Activated CD4-positive, alpha-beta T cell treated with anti-CD3 and anti-CD28 coated beads, Interleukin-10, Interleukin-2, amounts not matched to agents 100 ng/mL and 50 ng/mL, durations not matched to agents 16 hours and 8 hours (primary cell): ENCODE measurements around the gene SKAP1.

Experiments
- DNase-seq: peaks from one replicate; pipeline ENCODE4 v3.0.0-alpha.2; 2020

The SKAP1 gene

DNA sequence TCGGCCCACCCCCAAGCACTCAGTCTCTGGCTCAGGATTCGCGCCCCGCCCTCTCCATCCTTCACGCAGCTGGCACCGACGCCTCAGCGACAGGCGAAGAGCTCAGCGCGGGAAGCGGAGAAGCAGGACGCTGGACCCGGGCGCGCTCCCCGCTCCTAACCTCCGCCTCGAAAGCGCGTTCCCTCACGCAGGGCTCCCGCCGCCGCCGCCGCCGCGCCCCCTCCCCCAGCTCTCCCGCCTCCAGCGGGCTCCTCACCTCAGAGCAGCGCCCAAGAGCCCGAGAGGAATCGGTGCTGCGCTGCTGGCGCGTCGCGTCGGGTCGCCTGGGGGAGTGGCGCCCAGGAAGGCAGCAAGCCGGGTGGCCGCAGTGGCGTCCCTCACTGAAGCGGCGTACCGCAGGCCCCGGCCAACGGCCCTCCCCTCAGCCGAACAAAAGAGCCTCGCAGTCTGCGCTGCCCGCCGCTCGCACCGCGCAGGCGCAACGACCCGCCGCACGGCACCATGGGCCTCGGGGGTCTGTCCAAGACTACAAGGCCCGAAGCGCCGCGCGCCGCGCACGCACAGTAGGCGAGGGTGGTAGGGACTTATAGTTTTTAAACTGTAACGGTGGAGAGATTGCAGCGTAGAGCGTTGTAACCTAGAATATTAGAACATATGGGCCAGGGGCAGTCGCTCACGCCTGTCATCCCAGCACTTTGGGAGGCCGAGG is 328.8 kb downstream of the SKAP1 start, which contains the start of gene CBX1:
TSS of gene CBX1 (minus strand) at position 467 of the 709 bp plus-strand sequence. CDS start 24,474 bp downstream, outside the sequence.
- DNase-seq, result peak; percentile 97

DNA sequence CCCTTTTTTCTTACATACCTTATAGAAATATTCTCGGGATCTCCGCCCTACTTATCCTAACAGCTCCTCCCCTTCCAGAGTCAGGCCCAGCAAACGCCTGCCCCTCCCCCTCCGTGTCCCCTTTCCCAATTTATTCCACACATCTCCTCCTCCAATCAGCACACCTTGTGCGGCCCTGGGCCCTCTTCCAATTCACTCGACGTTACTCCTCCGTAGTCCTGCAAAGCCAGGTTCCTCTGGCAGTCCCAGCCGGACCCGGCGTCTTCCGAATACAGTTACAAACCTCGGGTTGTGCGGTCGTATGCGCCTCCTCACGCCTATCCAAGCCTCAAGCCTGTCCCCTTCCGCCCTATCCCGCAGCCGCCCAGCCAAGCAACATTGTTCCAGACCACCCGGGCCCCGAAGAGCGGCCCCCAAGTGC is 329.4 kb downstream of the SKAP1 start:
- no peak for DNase-seq

- DNase-seq, result no peak
Measured at GRCh38 chr17:48100160-48100559, 329.9 kb downstream of the SKAP1 start.

GRCh38 chr17:48095611-48096010 is 334.4 kb downstream of the SKAP1 start:
- no peak for DNase-seq

GRCh38 chr17:48093341-48094045 is 336.5 kb downstream of the SKAP1 start:
- no peak for DNase-seq

- no peak for DNase-seq
Measured at GRCh38 chr17:48084932-48085331, 345.1 kb downstream of the SKAP1 start.
